ENCODE data around the gene ZNF275.

ZNF275 gene

DNA sequence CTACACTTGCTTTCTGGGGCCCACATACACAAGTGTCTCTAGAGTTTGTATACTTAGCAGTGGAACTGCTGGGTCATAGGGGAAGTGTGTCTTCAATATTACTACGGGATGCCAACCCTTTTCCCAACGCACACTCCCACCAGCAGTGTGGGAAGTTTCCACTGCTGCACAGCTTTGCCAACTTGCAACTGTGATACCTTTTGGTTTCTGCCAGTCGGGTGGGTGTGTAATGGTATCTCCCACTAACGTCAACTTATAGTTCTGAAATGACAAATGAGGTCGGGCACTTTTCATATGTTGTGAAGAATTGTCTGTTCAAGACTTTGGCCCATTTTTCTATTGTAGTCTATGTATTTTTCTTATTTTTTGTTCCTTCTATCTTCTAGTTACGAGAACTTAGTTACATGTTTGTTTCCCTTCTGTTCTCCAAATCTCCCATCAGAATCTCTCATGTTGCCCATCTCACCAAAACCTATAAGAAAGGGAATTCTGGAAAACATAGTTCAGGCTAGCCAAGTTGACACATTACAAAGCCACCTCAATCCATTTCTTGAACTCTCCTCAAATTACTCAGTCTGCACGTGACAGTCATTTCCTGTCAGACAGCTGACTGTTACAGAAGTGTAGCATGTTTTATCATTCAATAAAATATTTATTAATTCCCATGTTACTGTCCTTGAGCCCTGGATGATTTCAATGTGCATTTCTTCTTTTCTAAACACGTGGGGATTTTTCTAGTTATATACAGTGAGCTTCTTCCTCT, 36.5 kb downstream of the ZNF275 start:
- TF ChIP-seq SUZ12 (IDR thresholded peaks at IDR 0.05) (no peak), ARNT (IDR thresholded peaks at IDR 0.05) (no peak), L3MBTL2 (conservative IDR thresholded peaks at IDR 0.05) (no peak), FOXK2 (IDR thresholded peaks at IDR 0.05) (no peak), ZNF384 (IDR thresholded peaks at IDR 0.05) (no peak), ELF4 (IDR thresholded peaks at IDR 0.05) (no peak), CTBP1 (IDR thresholded peaks at IDR 0.05; ENCODE audit: borderline replicate concordance) (no peak), TARDBP (IDR thresholded peaks at IDR 0.05) (no peak), LEF1 (IDR thresholded peaks at IDR 0.05; ENCODE audit: borderline replicate concordance) (no peak), NFRKB (IDR thresholded peaks at IDR 0.05) (no peak), SP1 (IDR thresholded peaks at IDR 0.05) (no peak), BHLHE40 (IDR thresholded peaks at IDR 0.05; ENCODE audit: borderline replicate concordance) (no peak)
- ChIA-PET POLR2A (no interaction called here), CTCF (no interaction called here)
- DNase-seq (ENCODE audit: extremely low spot score): no peak

DNA sequence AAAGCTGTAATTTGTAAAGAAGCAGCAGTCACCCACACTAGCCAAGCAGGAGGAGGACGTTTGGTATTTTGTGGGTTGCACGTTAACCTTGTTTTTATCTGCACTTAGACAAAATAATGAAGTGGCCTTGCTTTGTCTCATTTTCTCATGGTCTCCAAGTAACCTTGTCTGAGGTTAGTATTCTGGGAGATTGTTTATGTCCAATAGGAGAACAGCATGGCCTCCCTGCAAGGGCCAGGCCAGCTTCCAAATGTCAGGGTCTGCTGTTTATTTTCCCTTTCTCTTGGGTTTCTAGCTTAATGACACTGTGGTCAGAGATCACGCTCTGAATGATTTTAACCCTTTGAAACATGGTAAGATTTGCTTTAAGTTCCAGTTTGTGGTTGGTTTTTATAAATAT, 37.3 kb downstream of the ZNF275 start:
- ChIA-PET CTCF (interaction anchor here (0.6 kb wide), 1 partner anchor 67 kb away, joined by 3 read pairs; no protein-coding TSS in a partner anchor), POLR2A (no interaction called here)
- no peak for TF ChIP-seq BHLHE40 (IDR thresholded peaks at IDR 0.05; ENCODE audit: borderline replicate concordance)
- no peak for TF ChIP-seq ELF4 (IDR thresholded peaks at IDR 0.05)
- TF ChIP-seq SP1 (IDR thresholded peaks at IDR 0.05): no peak
- no peak for TF ChIP-seq TARDBP (IDR thresholded peaks at IDR 0.05)
- no peak for TF ChIP-seq FOXA1 (IDR thresholded peaks at IDR 0.05)
- TF ChIP-seq LEF1 (IDR thresholded peaks at IDR 0.05; ENCODE audit: borderline replicate concordance): no peak
- no peak for TF ChIP-seq L3MBTL2 (conservative IDR thresholded peaks at IDR 0.05)
- TF ChIP-seq ZNF384 (IDR thresholded peaks at IDR 0.05): no peak
- TF ChIP-seq FOXK2 (IDR thresholded peaks at IDR 0.05): no peak
- TF ChIP-seq, protein P1, sequence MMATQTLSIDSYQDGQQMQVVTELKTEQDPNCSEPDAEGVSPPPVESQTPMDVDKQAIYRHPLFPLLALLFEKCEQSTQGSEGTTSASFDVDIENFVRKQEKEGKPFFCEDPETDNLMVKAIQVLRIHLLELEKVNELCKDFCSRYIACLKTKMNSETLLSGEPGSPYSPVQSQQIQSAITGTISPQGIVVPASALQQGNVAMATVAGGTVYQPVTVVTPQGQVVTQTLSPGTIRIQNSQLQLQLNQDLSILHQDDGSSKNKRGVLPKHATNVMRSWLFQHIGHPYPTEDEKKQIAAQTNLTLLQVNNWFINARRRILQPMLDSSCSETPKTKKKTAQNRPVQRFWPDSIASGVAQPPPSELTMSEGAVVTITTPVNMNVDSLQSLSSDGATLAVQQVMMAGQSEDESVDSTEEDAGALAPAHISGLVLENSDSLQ (IDR thresholded peaks at IDR 0.05): no peak
- no peak for TF ChIP-seq NFRKB (IDR thresholded peaks at IDR 0.05)
- TF ChIP-seq CTBP1 (IDR thresholded peaks at IDR 0.05; ENCODE audit: borderline replicate concordance): no peak
- no peak for TF ChIP-seq ARNT (IDR thresholded peaks at IDR 0.05)
- TF ChIP-seq SUZ12 (IDR thresholded peaks at IDR 0.05): no peak
- TF ChIP-seq HDGF (IDR thresholded peaks at IDR 0.05; ENCODE audit: borderline replicate concordance): no peak
- DNase-seq (ENCODE audit: extremely low spot score): no peak

DNA sequence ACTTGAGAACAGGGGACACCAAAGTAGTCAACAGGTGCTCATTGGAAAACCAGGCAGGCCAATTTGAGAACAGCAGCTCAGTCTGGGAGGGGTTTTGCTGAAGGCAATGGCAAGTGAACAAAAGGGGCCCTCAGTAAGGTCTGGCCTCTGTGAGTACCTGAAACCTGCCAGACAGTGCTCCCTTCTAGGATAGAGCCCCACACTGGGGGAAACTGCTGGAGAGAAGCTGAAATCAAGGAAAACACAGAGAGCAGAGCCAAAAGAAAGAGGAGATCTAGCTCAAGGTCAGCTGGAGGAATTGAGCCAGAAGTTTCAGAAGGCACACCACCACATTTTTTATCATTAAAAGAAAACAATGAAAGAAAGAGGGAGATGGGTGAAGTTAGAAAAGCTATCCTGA, 39.0 kb downstream of the ZNF275 start:
- no peak for DNase-seq (ENCODE audit: extremely low spot score)
- TF ChIP-seq FOXA1 (IDR thresholded peaks at IDR 0.05): no peak
- TF ChIP-seq, protein P1 (IDR thresholded peaks at IDR 0.05): no peak
- no peak for TF ChIP-seq FOXM1 (IDR thresholded peaks at IDR 0.05; ENCODE audit: borderline replicate concordance)
- TF ChIP-seq SUZ12 (IDR thresholded peaks at IDR 0.05): no peak
- TF ChIP-seq NFRKB (IDR thresholded peaks at IDR 0.05): no peak
- no peak for TF ChIP-seq ZNF384 (IDR thresholded peaks at IDR 0.05)
- no peak for TF ChIP-seq TARDBP (IDR thresholded peaks at IDR 0.05)
- no peak for TF ChIP-seq SP1 (IDR thresholded peaks at IDR 0.05)
- no peak for TF ChIP-seq LEF1 (IDR thresholded peaks at IDR 0.05; ENCODE audit: borderline replicate concordance)
- TF ChIP-seq CTBP1 (IDR thresholded peaks at IDR 0.05; ENCODE audit: borderline replicate concordance): no peak
- no peak for TF ChIP-seq FOXK2 (IDR thresholded peaks at IDR 0.05)
- POLR2A ChIA-PET: interaction anchor here (1.0 kb wide), 1 partner anchor 28 kb away, joined by 3 read pairs; no protein-coding TSS in a partner anchor
- CTCF ChIA-PET: interaction anchor here (0.6 kb wide), 1 partner anchor 19 kb away, joined by 3 read pairs; no protein-coding TSS in a partner anchor

DNA sequence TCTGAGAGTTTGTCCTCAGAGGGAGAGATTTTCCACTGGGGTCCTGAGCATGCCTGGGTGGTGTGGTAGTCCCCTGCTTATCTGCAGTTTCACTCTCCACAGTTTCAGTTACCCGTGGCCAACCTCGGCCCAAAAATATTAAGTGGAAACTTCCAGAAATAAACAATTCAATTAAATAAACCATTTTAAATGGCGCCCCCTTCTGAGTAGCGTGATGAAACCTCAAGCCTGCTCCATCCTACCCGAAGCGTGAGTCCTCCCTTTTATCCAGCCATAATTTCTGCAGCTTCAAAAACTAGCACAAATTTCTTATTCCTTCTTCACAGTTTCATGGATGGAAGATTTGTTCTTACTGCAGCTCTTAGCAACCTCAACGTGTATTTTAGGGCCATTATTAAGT, 40.5 kb downstream of the ZNF275 start:
- TF ChIP-seq SUZ12 (IDR thresholded peaks at IDR 0.05): no peak
- TF ChIP-seq, protein P1 (IDR thresholded peaks at IDR 0.05): no peak
- no peak for TF ChIP-seq FOXK2 (IDR thresholded peaks at IDR 0.05)
- TF ChIP-seq CTBP1 (IDR thresholded peaks at IDR 0.05; ENCODE audit: borderline replicate concordance): no peak
- ChIA-PET CTCF (interaction anchor here (1.1 kb wide), 1 partner anchor 191 kb away, joined by 3 read pairs; no protein-coding TSS in a partner anchor), POLR2A (no interaction called here)
- DNase-seq (ENCODE audit: extremely low spot score): no peak

DNA sequence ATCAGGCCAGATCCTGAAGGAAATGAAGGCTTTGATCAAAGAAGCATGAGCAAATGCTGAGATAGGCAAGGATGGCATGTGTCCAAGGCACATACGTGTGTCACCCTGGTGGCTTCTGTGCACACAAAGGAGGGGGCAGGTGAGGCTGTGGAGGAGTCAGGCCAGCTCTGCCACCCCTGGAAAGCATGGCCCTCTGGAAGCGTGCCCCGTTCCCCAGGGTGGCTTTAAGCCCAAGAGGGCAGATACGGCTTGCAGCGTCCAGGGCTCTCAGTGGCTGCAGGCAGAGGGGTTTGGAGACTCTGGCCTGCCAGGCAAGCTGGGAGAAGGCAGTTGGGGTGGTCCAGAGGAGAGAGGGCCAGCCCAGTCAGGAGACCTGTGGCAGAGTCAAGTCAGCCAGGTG, 41.6 kb downstream of the ZNF275 start:
- ChIA-PET POLR2A (no interaction called here), CTCF (no interaction called here)
- DNase-seq (ENCODE audit: extremely low spot score): no peak

More for the DNA sequence above, 41.6 kb downstream of the ZNF275 start:
- TF ChIP-seq FOXM1 (IDR thresholded peaks at IDR 0.05; ENCODE audit: borderline replicate concordance): no peak
- TF ChIP-seq NFRKB (IDR thresholded peaks at IDR 0.05): no peak
- TF ChIP-seq SUZ12 (IDR thresholded peaks at IDR 0.05): no peak
- TF ChIP-seq FOXA1 (IDR thresholded peaks at IDR 0.05): no peak
- no peak for TF ChIP-seq ARNT (IDR thresholded peaks at IDR 0.05)
- TF ChIP-seq L3MBTL2 (conservative IDR thresholded peaks at IDR 0.05): no peak
- no peak for TF ChIP-seq BHLHE40 (IDR thresholded peaks at IDR 0.05; ENCODE audit: borderline replicate concordance)
- no peak for TF ChIP-seq HDGF (IDR thresholded peaks at IDR 0.05; ENCODE audit: borderline replicate concordance)
- TF ChIP-seq ZNF384 (IDR thresholded peaks at IDR 0.05): no peak
- TF ChIP-seq FOXK2 (IDR thresholded peaks at IDR 0.05): no peak
- no peak for TF ChIP-seq ELF4 (IDR thresholded peaks at IDR 0.05)
- no peak for TF ChIP-seq CTBP1 (IDR thresholded peaks at IDR 0.05; ENCODE audit: borderline replicate concordance)
- no peak for TF ChIP-seq TARDBP (IDR thresholded peaks at IDR 0.05)
- TF ChIP-seq LEF1 (IDR thresholded peaks at IDR 0.05; ENCODE audit: borderline replicate concordance): no peak
- no peak for TF ChIP-seq SP1 (IDR thresholded peaks at IDR 0.05)
- TF ChIP-seq, protein P1 (IDR thresholded peaks at IDR 0.05): no peak

Data from HEK293T (cell line).